Measurements from ENCODE around the gene KRT6B.

Gene KRT6B

GRCh38 chr12:52434760-52435530 is 17.0 kb downstream of the KRT6B start:
- TF ChIP-seq, protein P1, sequence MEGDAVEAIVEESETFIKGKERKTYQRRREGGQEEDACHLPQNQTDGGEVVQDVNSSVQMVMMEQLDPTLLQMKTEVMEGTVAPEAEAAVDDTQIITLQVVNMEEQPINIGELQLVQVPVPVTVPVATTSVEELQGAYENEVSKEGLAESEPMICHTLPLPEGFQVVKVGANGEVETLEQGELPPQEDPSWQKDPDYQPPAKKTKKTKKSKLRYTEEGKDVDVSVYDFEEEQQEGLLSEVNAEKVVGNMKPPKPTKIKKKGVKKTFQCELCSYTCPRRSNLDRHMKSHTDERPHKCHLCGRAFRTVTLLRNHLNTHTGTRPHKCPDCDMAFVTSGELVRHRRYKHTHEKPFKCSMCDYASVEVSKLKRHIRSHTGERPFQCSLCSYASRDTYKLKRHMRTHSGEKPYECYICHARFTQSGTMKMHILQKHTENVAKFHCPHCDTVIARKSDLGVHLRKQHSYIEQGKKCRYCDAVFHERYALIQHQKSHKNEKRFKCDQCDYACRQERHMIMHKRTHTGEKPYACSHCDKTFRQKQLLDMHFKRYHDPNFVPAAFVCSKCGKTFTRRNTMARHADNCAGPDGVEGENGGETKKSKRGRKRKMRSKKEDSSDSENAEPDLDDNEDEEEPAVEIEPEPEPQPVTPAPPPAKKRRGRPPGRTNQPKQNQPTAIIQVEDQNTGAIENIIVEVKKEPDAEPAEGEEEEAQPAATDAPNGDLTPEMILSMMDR (IDR thresholded peaks at IDR 0.05; ENCODE audit: extremely low read depth, missing control alignments): no peak
- no peak for DNase-seq (ENCODE audit: low spot score)

DNA sequence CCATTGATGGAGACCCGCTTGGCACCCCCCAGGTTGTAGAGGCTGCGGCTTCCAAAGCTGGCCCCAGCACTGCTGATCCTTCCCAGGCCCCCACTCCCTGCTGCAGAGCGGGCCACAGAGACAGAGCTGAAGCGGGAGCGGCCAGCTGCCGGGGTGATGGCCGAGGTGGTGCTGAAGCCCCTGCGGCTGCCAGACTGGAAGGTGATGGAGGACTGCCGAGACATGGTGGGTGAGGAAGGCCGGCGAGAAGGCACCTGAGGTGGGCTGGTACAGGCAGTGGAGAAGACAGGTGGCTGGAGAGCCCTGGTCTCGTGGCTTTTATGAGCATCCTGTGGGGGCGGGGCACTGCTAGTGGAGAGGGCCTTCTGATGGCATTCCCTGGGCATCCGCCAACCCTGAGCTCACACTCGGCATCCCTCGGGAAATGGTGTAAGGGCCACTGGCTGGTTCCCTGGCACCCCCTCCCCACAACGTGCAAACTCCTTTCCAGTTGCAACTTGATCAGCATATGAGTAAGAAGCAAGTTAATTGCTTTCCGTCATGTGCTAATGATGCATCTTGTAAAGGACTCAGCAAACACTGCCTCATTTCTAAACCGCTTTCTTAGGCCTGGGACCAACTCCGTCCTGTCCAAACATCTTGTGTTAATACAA is 17.7 kb downstream of the KRT6B start, which contains the start of gene KRT75:
TSS of gene KRT75 (minus strand) at position 291 of the 653 bp plus-strand sequence. CDS start at position 224, 67 bp downstream.
- TF ChIP-seq, protein P1 (IDR thresholded peaks at IDR 0.05; ENCODE audit: extremely low read depth, missing control alignments): no peak
- no peak for DNase-seq (ENCODE audit: low spot score)

- TF ChIP-seq, protein P1 (IDR thresholded peaks at IDR 0.05; ENCODE audit: extremely low read depth, missing control alignments): no peak
- no peak for DNase-seq (ENCODE audit: low spot score)
Observed at GRCh38 chr12:52433501-52434080, 18.4 kb downstream of the KRT6B start.

- TF ChIP-seq, protein P1 (IDR thresholded peaks at IDR 0.05; ENCODE audit: extremely low read depth, missing control alignments): no peak
- DNase-seq (ENCODE audit: low spot score): no peak
Observed at GRCh38 chr12:52432559-52433207, 19.3 kb downstream of the KRT6B start.

DNA sequence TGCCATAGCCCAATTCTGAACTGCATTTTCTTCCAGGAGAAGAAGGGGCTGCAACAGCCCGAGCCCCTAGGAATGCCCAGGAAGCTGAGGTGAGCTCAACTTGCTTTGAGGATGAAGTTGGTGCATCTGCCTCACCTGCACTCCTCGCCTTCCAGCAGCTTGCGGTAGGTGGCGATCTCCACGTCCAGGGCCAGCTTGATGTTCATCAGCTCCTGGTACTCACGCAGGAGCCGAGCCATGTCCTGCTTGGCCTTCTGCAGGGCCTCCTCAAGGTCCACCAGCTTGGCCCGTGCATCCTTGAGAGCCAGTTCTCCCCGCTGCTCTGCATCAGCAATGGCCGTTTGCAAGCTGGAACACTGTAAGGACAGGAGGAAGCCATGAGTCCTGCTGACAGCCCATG is 23.8 kb downstream of the KRT6B start:
- TF ChIP-seq, protein P1 (IDR thresholded peaks at IDR 0.05; ENCODE audit: extremely low read depth, missing control alignments): no peak
- DNase-seq (ENCODE audit: low spot score): no peak

DNA sequence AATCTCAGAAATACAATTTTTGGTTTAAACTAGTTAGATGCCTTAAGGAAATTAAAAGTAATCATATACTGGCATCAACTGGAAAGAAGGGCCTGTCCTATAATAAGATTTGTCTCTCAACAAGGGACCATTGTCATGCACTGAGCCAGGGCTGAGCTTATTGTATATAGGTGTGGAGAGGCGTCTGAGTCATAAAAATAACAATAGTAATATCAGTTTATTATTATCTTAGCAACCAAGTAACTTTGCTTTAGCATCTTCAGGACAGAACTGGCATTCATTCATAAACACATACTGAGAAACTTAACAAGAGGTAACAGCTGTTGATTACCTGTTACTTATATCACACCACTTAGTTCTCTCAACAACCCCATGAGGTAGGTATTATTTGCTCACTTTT is 24.9 kb downstream of the KRT6B start:
- no peak for DNase-seq (ENCODE audit: low spot score)
- TF ChIP-seq, protein P1 (IDR thresholded peaks at IDR 0.05; ENCODE audit: extremely low read depth, missing control alignments): no peak

Data from GM20000 (cell line).